Measurements from ENCODE around the gene SLC22A5.

Gene SLC22A5

GRCh38 chr5:132375957-132376356 lies 6.4 kb downstream of the SLC22A5 start:
- TF ChIP-seq CTCF (conservative IDR thresholded peaks at IDR 0.05) = no peak

GRCh38 chr5:132376694-132377641 lies 7.5 kb downstream of the SLC22A5 start:
- no peak overlapping the region for H3K27ac ChIP-seq
- no peak for TF ChIP-seq CTCF (conservative IDR thresholded peaks at IDR 0.05)

More at GRCh38 chr5:132375957-132376356, 6.4 kb downstream of the SLC22A5 start:
- no peak overlapping the region for H3K27ac ChIP-seq

DNA sequence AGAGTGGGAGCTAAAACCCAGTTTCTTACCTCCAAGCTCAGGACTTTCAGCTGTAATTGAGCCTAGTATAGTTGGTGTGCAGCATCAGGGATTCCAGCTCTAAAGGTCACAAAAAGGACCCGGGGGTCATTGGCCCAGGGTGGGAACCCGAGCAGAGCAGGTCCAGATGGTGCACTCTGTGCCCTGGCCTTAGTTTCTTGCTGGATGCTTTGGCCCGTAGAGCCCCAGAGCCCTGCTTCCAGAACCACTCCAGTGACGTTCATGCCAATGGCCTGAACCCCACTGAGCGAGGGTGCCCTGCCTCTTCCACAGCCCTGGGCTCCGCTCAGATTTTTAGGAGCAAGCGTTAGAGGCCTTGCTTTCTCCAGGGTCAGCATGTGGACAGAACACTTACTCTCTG lies 8.2 kb downstream of the SLC22A5 start:
- H3K27ac ChIP-seq = no peak overlapping the region
- TF ChIP-seq CTCF (conservative IDR thresholded peaks at IDR 0.05) = no peak

GRCh38 chr5:132378580-132378979 lies 9.1 kb downstream of the SLC22A5 start:
- TF ChIP-seq CTCF (conservative IDR thresholded peaks at IDR 0.05) = no peak
- H3K27ac ChIP-seq = peak overlapping the region; percentile 34; the same call in 1 of the 2 replicates

DNA sequence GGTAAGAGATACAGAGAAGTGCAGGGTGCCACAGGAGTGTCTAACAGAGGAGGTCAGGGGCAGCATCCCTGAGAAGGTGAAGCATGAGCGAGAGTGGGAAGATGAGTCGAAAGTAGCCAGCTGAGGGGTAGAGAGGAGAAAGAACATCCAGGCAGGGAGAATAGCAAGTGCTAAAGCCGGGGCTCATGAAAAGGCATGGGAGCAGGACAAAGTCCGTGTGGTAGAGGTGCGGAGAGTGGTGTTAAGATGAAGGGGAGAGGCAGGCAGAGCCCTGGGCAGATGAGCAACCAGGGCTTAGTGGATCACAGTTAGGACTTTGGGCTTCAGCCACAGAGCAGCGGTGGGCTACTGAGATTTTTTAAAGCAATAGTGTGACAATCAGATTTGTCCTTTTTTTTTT lies 10.5 kb downstream of the SLC22A5 start:
- TF ChIP-seq CTCF (conservative IDR thresholded peaks at IDR 0.05) = no peak
- no peak overlapping the region for H3K27ac ChIP-seq

- H3K27ac ChIP-seq = no peak overlapping the region
- no peak for TF ChIP-seq CTCF (conservative IDR thresholded peaks at IDR 0.05)
These were observed 11.2 kb downstream of the SLC22A5 start for GRCh38 chr5:132380741-132381140.

GRCh38 chr5:132381614-132382013 lies 12.1 kb downstream of the SLC22A5 start:
- TF ChIP-seq CTCF (conservative IDR thresholded peaks at IDR 0.05) = no peak
- H3K27ac ChIP-seq = peak overlapping the region; percentile 21; the same call in 1 of the 2 replicates

All from VCaP (cell line).